Activated CD8-positive, alpha-beta memory T cell treated with anti-CD3 and anti-CD28 coated beads, Interleukin-2, amount 10 ng/mL, durations not matched to agents 7 days and 5 days (primary cell): ENCODE results near the gene AMN1. TPM values are rescaled to one million over a fixed set of nuclear protein-coding genes. Genes with fewer than 3 reads are reported as not detected.

Experiments
- ATAC-seq: fragments of 150-1000 bp; cut with Tn5 transposase; one replicate; pipeline ENCODE4 v1.10.0; 2021; ENCODE audit warnings: moderate library complexity
- CTCF ChIA-PET: fragments of 350-600 bp; sonication (Branson Sonifier 250); formaldehyde crosslinking; loops from one replicate; lab custom pipeline; 2021; ENCODE audit warnings: antibody characterized with exemption; lab: Charles Lee
- DNase-seq: peaks from one replicate; pipeline ENCODE4 v3.0.0-alpha.2; 2020
- H3K27ac Mint-ChIP-seq: one replicate; pipeline ENCODE4 v1.8.0; 2021; ENCODE audit warnings: mild to moderate bottlenecking, mixed read lengths
- H3K27me3 Mint-ChIP-seq: one replicate; pipeline ENCODE4 v1.8.0; 2021; ENCODE audit warnings: mixed read lengths
- H3K36me3 Mint-ChIP-seq: one replicate; pipeline ENCODE4 v1.8.0; 2021; ENCODE audit warnings: mild to moderate bottlenecking, mixed read lengths
- H3K4me1 Mint-ChIP-seq: one replicate; pipeline ENCODE4 v1.8.0; 2021; ENCODE audit warnings: mixed read lengths
- H3K4me3 Mint-ChIP-seq: one replicate; pipeline ENCODE4 v1.8.0; 2021; ENCODE audit warnings: mild to moderate bottlenecking, moderate library complexity, mixed read lengths
- H3K9me3 Mint-ChIP-seq: one replicate; pipeline ENCODE4 v1.8.0; 2022; ENCODE audit warnings: low read depth, mixed read lengths
- total RNA-seq, 2 experiments: library from RNA; stranded (reverse); gene quantifications; one replicate each; pipeline ENCODE4 v1.2.3, GENCODE V29; 2021

The AMN1 gene
- total RNA-seq, 2 experiments from 2014 or later: 3.1 to 3.9 TPM

- Mint-ChIP-seq H3K27me3 (no peaks in the 10 kb centered on the region), H3K9me3 (no peaks in the 10 kb centered on the region), H3K27ac (peak within 1 kb of the TSS; percentile 99), H3K4me3 (peak within 1 kb of the TSS; percentile 98), H3K36me3 (peaks cover 2% of the 10 kb centered on the region), H3K4me1 (peaks cover 13% of the 10 kb centered on the region)
- DNase-seq (peak; percentile 98), ATAC-seq (peak; percentile 100)
- CTCF ChIA-PET: interaction anchor here (0.6 to 1.5 kb wide), 7 partner anchors 13 to 1096 kb away, joined by 3 to 6 read pairs (median 3); partner anchors contain the start of genes AMN1 and YARS2
Measured at GRCh38 chr12:31659087-31659942, 69.5 kb downstream of the AMN1 start, which contains the start of gene ETFBKMT. Gene ETFBKMT (plus strand): TSS chr12:31659688. CDS start chr12:31661954, 2,266 bp downstream.

- Mint-ChIP-seq H3K9me3 (no peaks in the 10 kb centered on the region), H3K36me3 (peaks cover 2% of the 10 kb centered on the region), H3K4me3 (peak overlapping the region; percentile 98), H3K27ac (peak overlapping the region; percentile 99), H3K27me3 (no peaks in the 10 kb centered on the region), H3K4me1 (peaks cover 15% of the 10 kb centered on the region)
- DNase-seq (no peak), ATAC-seq (peak; percentile 7)
- CTCF ChIA-PET: interaction anchor here (0.8 to 1.8 kb wide), 7 partner anchors 13 to 1097 kb away, joined by 3 to 6 read pairs (median 5); partner anchors contain the start of genes AMN1, RESF1 and YARS2
Measured at GRCh38 chr12:31658471-31659086, 70.2 kb downstream of the AMN1 start.

- Mint-ChIP-seq H3K9me3 (no peaks in the 10 kb centered on the region), H3K27ac (no peak overlapping the region), H3K4me1 (peaks cover 29% of the 10 kb centered on the region), H3K4me3 (no peak overlapping the region), H3K36me3 (no peaks in the 10 kb centered on the region), H3K27me3 (no peaks in the 10 kb centered on the region)
- CTCF ChIA-PET: interaction anchor here (0.8 to 1.0 kb wide), 2 partner anchors 478 to 1100 kb away, joined by 3 to 5 read pairs; partner anchors contain the start of gene YARS2
- DNase-seq (no peak), ATAC-seq (no peak)
Measured at GRCh38 chr12:31655792-31656191, 73.0 kb downstream of the AMN1 start.

- no peak overlapping the region for H3K27ac Mint-ChIP-seq
- CTCF ChIA-PET: no interaction called here
- no peaks in the 10 kb centered on the region for H3K27me3 Mint-ChIP-seq
Measured at GRCh38 chr12:31655208-31655607, 73.6 kb downstream of the AMN1 start.

GRCh38 chr12:31651893-31652521, 76.8 kb downstream of the AMN1 start:
- no peaks in the 10 kb centered on the region for H3K36me3 Mint-ChIP-seq
- DNase-seq (no peak), ATAC-seq (no peak)
- peak overlapping the region; percentile 91 for H3K27ac Mint-ChIP-seq
- H3K27me3 Mint-ChIP-seq: no peaks in the 10 kb centered on the region
- peak overlapping the region; percentile 54 for H3K4me3 Mint-ChIP-seq
- CTCF ChIA-PET: interaction anchor here (1.1 to 2.9 kb wide), 9 partner anchors 9 to 1103 kb away, joined by 3 to 31 read pairs (median 4); partner anchors contain the start of gene YARS2
- H3K9me3 Mint-ChIP-seq: no peaks in the 10 kb centered on the region
- H3K4me1 Mint-ChIP-seq: peaks cover 20% of the 10 kb centered on the region

More at GRCh38 chr12:31655208-31655607, 73.6 kb downstream of the AMN1 start:
- no peak for ATAC-seq
- no peak overlapping the region for H3K4me3 Mint-ChIP-seq
- DNase-seq: no peak
- H3K9me3 Mint-ChIP-seq: no peaks in the 10 kb centered on the region
- H3K36me3 Mint-ChIP-seq: no peaks in the 10 kb centered on the region
- peaks cover 29% of the 10 kb centered on the region for H3K4me1 Mint-ChIP-seq

GRCh38 chr12:31650918-31651317, 77.9 kb downstream of the AMN1 start:
- Mint-ChIP-seq H3K27ac (no peak overlapping the region), H3K9me3 (no peaks in the 10 kb centered on the region), H3K4me3 (no peak overlapping the region), H3K27me3 (no peaks in the 10 kb centered on the region), H3K4me1 (peaks cover 20% of the 10 kb centered on the region), H3K36me3 (no peaks in the 10 kb centered on the region)
- ATAC-seq (no peak), DNase-seq (no peak)
- CTCF ChIA-PET: no interaction called here

- DNase-seq (no peak), ATAC-seq (no peak)
- Mint-ChIP-seq H3K27me3 (no peaks in the 10 kb centered on the region), H3K4me3 (no peak overlapping the region), H3K9me3 (no peaks in the 10 kb centered on the region), H3K27ac (no peak overlapping the region), H3K36me3 (no peaks in the 10 kb centered on the region), H3K4me1 (peaks cover 5% of the 10 kb centered on the region)
- CTCF ChIA-PET: interaction anchor here (1.0 to 2.2 kb wide), 4 partner anchors 11 to 376 kb away, joined by 3 to 7 read pairs (median 4); no protein-coding TSS in a partner anchor
Measured at GRCh38 chr12:31647086-31647491, 81.7 kb downstream of the AMN1 start.

- no peaks in the 10 kb centered on the region for H3K27me3 Mint-ChIP-seq
- no peaks in the 10 kb centered on the region for H3K36me3 Mint-ChIP-seq
- CTCF ChIA-PET: interaction anchor here (1.1 to 2.2 kb wide), 4 partner anchors 10 to 415 kb away, joined by 3 to 7 read pairs (median 4); no protein-coding TSS in a partner anchor
- H3K4me1 Mint-ChIP-seq: peaks cover 4% of the 10 kb centered on the region
- H3K27ac Mint-ChIP-seq: no peak overlapping the region
- DNase-seq (no peak), ATAC-seq (no peak)
- no peak overlapping the region for H3K4me3 Mint-ChIP-seq
- H3K9me3 Mint-ChIP-seq: no peaks in the 10 kb centered on the region
Measured at GRCh38 chr12:31645924-31646323, 82.9 kb downstream of the AMN1 start.

- H3K36me3 Mint-ChIP-seq: no peaks in the 10 kb centered on the region
- H3K27ac Mint-ChIP-seq: no peak overlapping the region
- H3K27me3 Mint-ChIP-seq: no peaks in the 10 kb centered on the region
- CTCF ChIA-PET: no interaction called here
- no peaks in the 10 kb centered on the region for H3K4me1 Mint-ChIP-seq
- no peak overlapping the region for H3K4me3 Mint-ChIP-seq
- no peak for DNase-seq
- ATAC-seq: no peak
- no peaks in the 10 kb centered on the region for H3K9me3 Mint-ChIP-seq
Measured at GRCh38 chr12:31644536-31644935, 84.3 kb downstream of the AMN1 start.

GRCh38 chr12:31641509-31642090, 87.2 kb downstream of the AMN1 start:
- Mint-ChIP-seq H3K4me1 (peaks cover 2% of the 10 kb centered on the region), H3K36me3 (no peaks in the 10 kb centered on the region), H3K27me3 (no peaks in the 10 kb centered on the region), H3K9me3 (no peaks in the 10 kb centered on the region), H3K4me3 (no peak overlapping the region), H3K27ac (no peak overlapping the region)
- CTCF ChIA-PET: no interaction called here
- DNase-seq: no peak
- ATAC-seq: no peak

GRCh38 chr12:31634620-31635019, 94.2 kb downstream of the AMN1 start:
- H3K4me3 Mint-ChIP-seq: no peak overlapping the region

GRCh38 chr12:31633464-31633863, 95.4 kb downstream of the AMN1 start:
- ATAC-seq (no peak), DNase-seq (no peak)
- CTCF ChIA-PET: no interaction called here
- no peak overlapping the region for H3K4me3 Mint-ChIP-seq
- H3K9me3 Mint-ChIP-seq: no peaks in the 10 kb centered on the region
- no peaks in the 10 kb centered on the region for H3K27me3 Mint-ChIP-seq
- no peaks in the 10 kb centered on the region for H3K36me3 Mint-ChIP-seq
- H3K27ac Mint-ChIP-seq: no peak overlapping the region
- peaks cover 5% of the 10 kb centered on the region for H3K4me1 Mint-ChIP-seq

More at GRCh38 chr12:31634620-31635019, 94.2 kb downstream of the AMN1 start:
- peaks cover 5% of the 10 kb centered on the region for H3K4me1 Mint-ChIP-seq
- CTCF ChIA-PET: interaction anchor here (2.4 kb wide), 1 partner anchor 231 kb away, joined by 20 read pairs; no protein-coding TSS in a partner anchor
- no peaks in the 10 kb centered on the region for H3K27me3 Mint-ChIP-seq
- no peaks in the 10 kb centered on the region for H3K9me3 Mint-ChIP-seq
- H3K36me3 Mint-ChIP-seq: no peaks in the 10 kb centered on the region
- DNase-seq (no peak), ATAC-seq (no peak)
- no peak overlapping the region for H3K27ac Mint-ChIP-seq
